Neural cell (in vitro differentiated cells): ENCODE results near the gene ADRB2. TPM values are rescaled to one million over a fixed set of nuclear protein-coding genes. Genes with fewer than 3 reads are reported as not detected.

Experiments
- H2AFZ ChIP-seq: fragments of 200-600, 300-800 bp; sonication (generic), shearing (Covaris generic); 2 replicates; pipeline ENCODE4 v1.6.0; 2014; ENCODE audit warnings: low read depth, mild to moderate bottlenecking, antibody characterized with exemption, low read length, moderate library complexity
- H3F3A ChIP-seq: fragments of 200-600 bp; shearing (Covaris generic); 2 replicates; pipeline ENCODE4 v1.6.1; 2016; ENCODE audit warnings: mild to moderate bottlenecking, moderate library complexity, mixed read lengths, antibody characterized with exemption, low read length; ENCODE audit not compliant: insufficient read depth, poor library complexity, severe bottlenecking
- H3K27ac ChIP-seq: fragments of 200-600, 300-800 bp; sonication (generic), shearing (Covaris generic); 2 replicates; pipeline ENCODE4 v1.5.1; 2014; ENCODE audit warnings: mild to moderate bottlenecking, low read length, moderate library complexity
- H3K27me3 ChIP-seq: fragments of 300-800, 200-600 bp; sonication (generic), shearing (Covaris generic); 2 replicates; pipeline ENCODE4 v1.6.0; 2014; ENCODE audit warnings: mild to moderate bottlenecking, low read depth, low read length, moderate library complexity; ENCODE audit not compliant: insufficient read depth
- H3K36me3 ChIP-seq: fragments of 300-800, 200-600 bp; sonication (generic), shearing (Covaris generic); 2 replicates; pipeline ENCODE4 v1.5.1; 2014; ENCODE audit warnings: mild to moderate bottlenecking, antibody characterized with exemption, low read length, moderate library complexity; ENCODE audit not compliant: insufficient read depth
- H3K4me2 ChIP-seq: fragments of 300-800, 200-600 bp; sonication (generic), shearing (Covaris generic); 2 replicates; pipeline ENCODE4 v1.6.0; 2014; ENCODE audit warnings: mild to moderate bottlenecking, low read length
- H3K4me3 ChIP-seq: fragments of 300-800, 200-600 bp; sonication (generic), shearing (Covaris generic); 2 replicates; pipeline ENCODE4 v1.5.1; 2014; ENCODE audit warnings: mild to moderate bottlenecking, low read length, moderate library complexity
- H3K79me2 ChIP-seq: fragments of 200-600 bp; shearing (Covaris generic); replicated peaks from 2 replicates; pipeline ENCODE4 v1.6.0; 2014; ENCODE audit warnings: mild to moderate bottlenecking, low read length, moderate library complexity; ENCODE audit not compliant: insufficient read depth
- H3K9ac ChIP-seq: fragments of 300-800, 200-600 bp; sonication (generic), shearing (Covaris generic); 2 replicates; pipeline ENCODE4 v1.6.1; 2016; ENCODE audit warnings: mild to moderate bottlenecking, low read length, mixed read lengths
- H3K9me2 ChIP-seq: fragments of 200-600 bp; shearing (Covaris generic); 2 replicates; pipeline ENCODE4 v1.6.1; 2016; ENCODE audit warnings: mild to moderate bottlenecking, low read length, mixed read lengths; ENCODE audit not compliant: insufficient read depth
- H3K9me3 ChIP-seq: fragments of 200-600, 300-800 bp; sonication (generic), shearing (Covaris generic); 2 replicates; pipeline ENCODE4 v1.6.1; 2016; ENCODE audit warnings: mild to moderate bottlenecking, mixed run types, low read length, moderate library complexity, mixed read lengths
- H4K20me1 ChIP-seq: fragments of 200-600 bp; shearing (Covaris generic); 2 replicates; pipeline ENCODE4 v1.6.1; 2016; ENCODE audit warnings: mild to moderate bottlenecking, mixed run types; ENCODE audit not compliant: insufficient read depth
- CTCF ChIP-seq: fragments of 450-650 bp; IDR thresholded peaks from 2 replicates; pipeline ENCODE4 v1.5.1; 2014; ENCODE audit warnings: antibody characterized with exemption, mild to moderate bottlenecking, moderate library complexity; ENCODE audit not compliant: poor library complexity, severe bottlenecking
- EP300 ChIP-seq: fragments of 450-650 bp; conservative IDR thresholded peaks from 2 replicates; pipeline ENCODE4 v1.6.1; 2014; ENCODE audit warnings: antibody characterized with exemption, mild to moderate bottlenecking, moderate library complexity; ENCODE audit not compliant: poor library complexity, severe bottlenecking
- EZH2 ChIP-seq: fragments of 200-600, 300-800 bp; shearing (Covaris generic), sonication (generic); IDR thresholded peaks from 2 replicates; pipeline ENCODE4 v1.6.1; 2014; ENCODE audit warnings: antibody characterized with exemption, low read length, borderline replicate concordance, mild to moderate bottlenecking; ENCODE audit not compliant: insufficient read depth, poor library complexity, severe bottlenecking
- MXI1 ChIP-seq: fragments of 450-650 bp; conservative IDR thresholded peaks from 2 replicates; pipeline ENCODE4 v1.6.1; 2014; ENCODE audit warnings: antibody characterized with exemption, mild to moderate bottlenecking; ENCODE audit not compliant: poor library complexity, severe bottlenecking
- POLR2AphosphoS5 ChIP-seq: IDR thresholded peaks from 2 replicates; pipeline ENCODE4 v1.6.1; 2012
- RAD21 ChIP-seq: fragments of 450-650 bp; conservative IDR thresholded peaks from 2 replicates; pipeline ENCODE4 v1.6.1; 2014; ENCODE audit warnings: antibody characterized with exemption, mild to moderate bottlenecking, moderate library complexity
- SMC3 ChIP-seq: fragments of 450-650 bp; conservative IDR thresholded peaks from 2 replicates; pipeline ENCODE4 v1.6.1; 2014; ENCODE audit warnings: antibody characterized with exemption, mild to moderate bottlenecking, moderate library complexity; ENCODE audit not compliant: poor library complexity
- TAF1 ChIP-seq: IDR thresholded peaks from 2 replicates; pipeline ENCODE4 v1.6.1; 2012; ENCODE audit warnings: low read depth
- polyA plus RNA-seq: library from polyadenylated mRNA; depleted of rRNA; stranded (reverse); fragments of >200 nt; gene quantifications from 2 replicates; pipeline ENCODE4 v1.2.3, GENCODE V29; 2014
- TF ChIP-seq, protein P1 (sequence below): IDR thresholded peaks from 2 replicates; pipeline ENCODE4 v1.6.1; 2012; ENCODE audit warnings: borderline replicate concordance

ADRB2 gene
- polyA plus RNA-seq, 1 donor from 2014 or later: not detected

GRCh38 chr5:148864113-148864841, 37.9 kb downstream of the ADRB2 start:
- Histone ChIP-seq H3K79me2 (no peaks in the 10 kb centered on the region), H2AFZ (no peak overlapping the region), H4K20me1 (no peaks in the 10 kb centered on the region), H3K27ac (no peak overlapping the region), H3K9me2 (no peaks in the 10 kb centered on the region), H3K9ac (no peak overlapping the region), H3K9me3 (no peaks in the 10 kb centered on the region), H3K27me3 (no peaks in the 10 kb centered on the region), H3K4me3 (no peak overlapping the region), H3K36me3 (no peaks in the 10 kb centered on the region), H3K4me2 (no peak overlapping the region), H3F3A (no peaks in the 10 kb centered on the region)
- TF ChIP-seq, protein P1, sequence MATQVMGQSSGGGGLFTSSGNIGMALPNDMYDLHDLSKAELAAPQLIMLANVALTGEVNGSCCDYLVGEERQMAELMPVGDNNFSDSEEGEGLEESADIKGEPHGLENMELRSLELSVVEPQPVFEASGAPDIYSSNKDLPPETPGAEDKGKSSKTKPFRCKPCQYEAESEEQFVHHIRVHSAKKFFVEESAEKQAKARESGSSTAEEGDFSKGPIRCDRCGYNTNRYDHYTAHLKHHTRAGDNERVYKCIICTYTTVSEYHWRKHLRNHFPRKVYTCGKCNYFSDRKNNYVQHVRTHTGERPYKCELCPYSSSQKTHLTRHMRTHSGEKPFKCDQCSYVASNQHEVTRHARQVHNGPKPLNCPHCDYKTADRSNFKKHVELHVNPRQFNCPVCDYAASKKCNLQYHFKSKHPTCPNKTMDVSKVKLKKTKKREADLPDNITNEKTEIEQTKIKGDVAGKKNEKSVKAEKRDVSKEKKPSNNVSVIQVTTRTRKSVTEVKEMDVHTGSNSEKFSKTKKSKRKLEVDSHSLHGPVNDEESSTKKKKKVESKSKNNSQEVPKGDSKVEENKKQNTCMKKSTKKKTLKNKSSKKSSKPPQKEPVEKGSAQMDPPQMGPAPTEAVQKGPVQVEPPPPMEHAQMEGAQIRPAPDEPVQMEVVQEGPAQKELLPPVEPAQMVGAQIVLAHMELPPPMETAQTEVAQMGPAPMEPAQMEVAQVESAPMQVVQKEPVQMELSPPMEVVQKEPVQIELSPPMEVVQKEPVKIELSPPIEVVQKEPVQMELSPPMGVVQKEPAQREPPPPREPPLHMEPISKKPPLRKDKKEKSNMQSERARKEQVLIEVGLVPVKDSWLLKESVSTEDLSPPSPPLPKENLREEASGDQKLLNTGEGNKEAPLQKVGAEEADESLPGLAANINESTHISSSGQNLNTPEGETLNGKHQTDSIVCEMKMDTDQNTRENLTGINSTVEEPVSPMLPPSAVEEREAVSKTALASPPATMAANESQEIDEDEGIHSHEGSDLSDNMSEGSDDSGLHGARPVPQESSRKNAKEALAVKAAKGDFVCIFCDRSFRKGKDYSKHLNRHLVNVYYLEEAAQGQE: no peak
- TF ChIP-seq TAF1 (no peak), SMC3 (no peak), EP300 (no peak), RAD21 (no peak), POLR2AphosphoS5 (no peak), MXI1 (no peak), CTCF (no peak)

DNA sequence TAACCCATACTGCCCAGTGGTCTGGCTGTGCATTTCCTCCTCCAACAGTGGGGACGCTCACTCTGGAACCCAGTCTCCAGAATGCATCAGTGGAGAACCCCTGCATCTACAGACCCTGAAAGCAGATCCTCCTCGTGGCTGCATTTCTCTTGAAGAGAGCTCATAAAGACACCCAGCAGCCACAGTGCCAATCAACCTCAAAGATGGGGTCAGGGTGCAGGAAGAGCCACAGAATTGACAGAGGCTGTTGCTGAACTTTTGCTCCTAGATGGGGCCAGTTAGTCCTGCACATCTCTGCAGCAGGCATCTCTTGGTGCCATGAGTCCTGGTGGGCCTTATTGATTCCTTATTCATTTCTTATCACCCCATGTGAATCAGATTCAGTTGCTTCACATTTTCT, 39.6 kb downstream of the ADRB2 start:
- Histone ChIP-seq H3K4me2 (no peak overlapping the region), H3K9me3 (no peaks in the 10 kb centered on the region), H3K4me3 (no peak overlapping the region), H3K79me2 (no peaks in the 10 kb centered on the region), H3K27me3 (no peaks in the 10 kb centered on the region), H4K20me1 (no peaks in the 10 kb centered on the region), H3K9ac (no peak overlapping the region), H3K27ac (no peak overlapping the region), H3K9me2 (no peaks in the 10 kb centered on the region), H3F3A (no peaks in the 10 kb centered on the region), H2AFZ (no peak overlapping the region), H3K36me3 (no peaks in the 10 kb centered on the region)
- no peak for TF ChIP-seq EZH2
- no peak for TF ChIP-seq CTCF
- TF ChIP-seq TAF1: no peak
- TF ChIP-seq, protein P1: no peak
- no peak for TF ChIP-seq EP300
- TF ChIP-seq POLR2AphosphoS5: no peak
